HepG2 (cell line): Measurements from ENCODE around the gene COPS6. TPM values are rescaled to one million over a fixed set of nuclear protein-coding genes. Genes with fewer than 3 reads are reported as not detected.

Source experiments
- HNF1B ChIP-seq: sonication (generic); formaldehyde crosslinking; IDR thresholded peaks from 2 replicates; pipeline ENCODE4 v1.5.1; 2020; ENCODE audit warnings: mild to moderate bottlenecking, moderate library complexity, missing genetic modification reagents
- HNRNPL ChIP-seq: fragments of 200-400 bp; formaldehyde crosslinking; IDR thresholded peaks from 2 replicates; pipeline ENCODE4 v1.6.1; 2017; ENCODE audit warnings: mild to moderate bottlenecking, low read depth, low read length
- NKX3-1 ChIP-seq: sonication (generic); formaldehyde crosslinking; IDR thresholded peaks from 2 replicates; pipeline ENCODE4 v1.5.0; 2020; ENCODE audit warnings: missing genetic modification reagents
- PHF21A ChIP-seq: sonication (generic); formaldehyde crosslinking; IDR thresholded peaks from 2 replicates; pipeline ENCODE4 v1.5.0; 2020; ENCODE audit warnings: mild to moderate bottlenecking, missing genetic modification reagents
- RARA ChIP-seq: IDR thresholded peaks from 2 replicates; pipeline ENCODE4 v1.6.1; 2016; ENCODE audit warnings: missing genetic modification reagents, missing compliant biosample characterization
- RFX3 ChIP-seq: IDR thresholded peaks from 2 replicates; pipeline ENCODE4 v1.6.1; 2016; ENCODE audit warnings: missing biosample characterization, missing genetic modification reagents
- SMAD1 ChIP-seq: sonication (generic); formaldehyde crosslinking; IDR thresholded peaks from 2 replicates; pipeline ENCODE4 v1.4.0; 2020; ENCODE audit warnings: missing genetic modification reagents, low read depth, mild to moderate bottlenecking, borderline replicate concordance
- THAP7 ChIP-seq: sonication (generic); formaldehyde crosslinking; IDR thresholded peaks from 2 replicates; pipeline ENCODE4 v1.8.1; 2023; ENCODE audit warnings: mild to moderate bottlenecking, missing genetic modification reagents
- YEATS4 ChIP-seq: sonication (generic); formaldehyde crosslinking; IDR thresholded peaks from 2 replicates; pipeline ENCODE4 v1.4.0; 2020; ENCODE audit warnings: missing genetic modification reagents, borderline replicate concordance
- ZFP1 ChIP-seq: IDR thresholded peaks from 2 replicates; pipeline ENCODE4 v1.6.1; 2016
- ZNF550 ChIP-seq: sonication (generic); formaldehyde crosslinking; IDR thresholded peaks from 2 replicates; pipeline ENCODE4 v1.4.0; 2020; ENCODE audit warnings: mild to moderate bottlenecking, missing genetic modification reagents, borderline replicate concordance
- ZNF589 ChIP-seq: sonication (generic); formaldehyde crosslinking; conservative IDR thresholded peaks from 2 replicates; pipeline ENCODE4 v1.8.0; 2022; ENCODE audit warnings: mild to moderate bottlenecking, moderate library complexity, missing genetic modification reagents
- ZNF749 ChIP-seq: sonication (generic); formaldehyde crosslinking; IDR thresholded peaks from 2 replicates; pipeline ENCODE4 v1.8.0; 2022; ENCODE audit warnings: mild to moderate bottlenecking, missing genetic modification reagents, moderate library complexity, borderline replicate concordance
- ZNF776 ChIP-seq: sonication (generic); formaldehyde crosslinking; IDR thresholded peaks from 2 replicates; pipeline ENCODE4 v1.4.0; 2020; ENCODE audit warnings: mild to moderate bottlenecking, missing genetic modification reagents
- polyA plus RNA-seq, 8 experiments: library from polyadenylated mRNA; depleted of rRNA in 3 of 8; stranded (reverse) in 7 of 8; unstranded in 1 of 8; fragments of >200 nt; fragmentation: Illumina TruSeq in 4 of 8; extraction: Trizol in 4 of 8; gene quantifications; 2 replicates each; pipeline versions ENCODE4 v1.2.1 to v1.2.3, GENCODE V29; 2011 to 2016; ENCODE audit warnings: low read depth in 4 of 8, missing spikeins in 1 of 8, mixed read lengths in 1 of 8; ENCODE audit not compliant: insufficient read depth in 1 of 8
- total RNA-seq, 5 experiments: library from RNA; depleted of rRNA; stranded (reverse); fragments of >200 nt; fragmentation: Illumina TruSeq; extraction: Trizol; gene quantifications; 2 replicates each; pipeline ENCODE4 v1.2.3, GENCODE V29; 2016; ENCODE audit warnings: low read depth in 1 of 5
- TF ChIP-seq, protein P1 (sequence below): sonication (generic); formaldehyde crosslinking; conservative IDR thresholded peaks from 2 replicates; pipeline ENCODE4 v1.4.0; 2020; ENCODE audit warnings: missing genetic modification reagents
- TF ChIP-seq, protein P2 (sequence below): sonication (generic); formaldehyde crosslinking; IDR thresholded peaks from 2 replicates; pipeline ENCODE4 v1.4.0; 2020; ENCODE audit warnings: missing genetic modification reagents, borderline replicate concordance
- TF ChIP-seq, protein P3 (sequence below), 2 experiments: sonication (generic) in 1 of 2; formaldehyde crosslinking in 1 of 2; IDR thresholded peaks; 2 replicates each; pipeline versions ENCODE4 v1.5.1 to v1.6.1; 2011 to 2020; ENCODE audit warnings: borderline replicate concordance in 1 of 2, low read depth in 1 of 2, low read length in 1 of 2, mild to moderate bottlenecking in 1 of 2, missing genetic modification reagents in 1 of 2, moderate library complexity in 1 of 2

Gene COPS6
- total and polyA plus RNA-seq, 2 of the 13 experiments (the other 11 are each of a cell fraction or from before 2014, with no cell fraction given), result 33.4 to 117 TPM

- TF ChIP-seq HNF1B (CRISPR knock-in tag) (peak; percentile 58; the same call in 1 of the 2 replicates), SMAD1 (CRISPR knock-in tag) (no peak; the same call in 1 of the 2 replicates), RARA (peak; percentile 59; the same call in 1 of the 2 replicates), ZNF776 (CRISPR knock-in tag) (peak; percentile 87; the same call in 1 of the 2 replicates), ZNF550 (0 out of 2 replicates have a peak, but pooled peaks have one; percentile 27), ZFP1 (peak; percentile 56; the same call in 1 of the 2 replicates), NKX3-1 (CRISPR knock-in tag) (peak; percentile 94), THAP7 (CRISPR knock-in tag) (peak; percentile 88; the same call in 1 of the 2 replicates), ZNF589 (CRISPR knock-in tag) (peak; percentile 95; the same call in 1 of the 2 replicates), PHF21A (CRISPR knock-in tag) (no peak), ZNF749 (CRISPR knock-in tag) (peak; percentile 99), YEATS4 (CRISPR knock-in tag) (peak; percentile 95), HNRNPL (no peak), RFX3 (CRISPR knock-in tag) (no peak)
- TF ChIP-seq, protein P1, sequence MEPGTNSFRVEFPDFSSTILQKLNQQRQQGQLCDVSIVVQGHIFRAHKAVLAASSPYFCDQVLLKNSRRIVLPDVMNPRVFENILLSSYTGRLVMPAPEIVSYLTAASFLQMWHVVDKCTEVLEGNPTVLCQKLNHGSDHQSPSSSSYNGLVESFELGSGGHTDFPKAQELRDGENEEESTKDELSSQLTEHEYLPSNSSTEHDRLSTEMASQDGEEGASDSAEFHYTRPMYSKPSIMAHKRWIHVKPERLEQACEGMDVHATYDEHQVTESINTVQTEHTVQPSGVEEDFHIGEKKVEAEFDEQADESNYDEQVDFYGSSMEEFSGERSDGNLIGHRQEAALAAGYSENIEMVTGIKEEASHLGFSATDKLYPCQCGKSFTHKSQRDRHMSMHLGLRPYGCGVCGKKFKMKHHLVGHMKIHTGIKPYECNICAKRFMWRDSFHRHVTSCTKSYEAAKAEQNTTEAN (CRISPR knock-in tag), result peak; percentile 95
- TF ChIP-seq, protein P2, sequence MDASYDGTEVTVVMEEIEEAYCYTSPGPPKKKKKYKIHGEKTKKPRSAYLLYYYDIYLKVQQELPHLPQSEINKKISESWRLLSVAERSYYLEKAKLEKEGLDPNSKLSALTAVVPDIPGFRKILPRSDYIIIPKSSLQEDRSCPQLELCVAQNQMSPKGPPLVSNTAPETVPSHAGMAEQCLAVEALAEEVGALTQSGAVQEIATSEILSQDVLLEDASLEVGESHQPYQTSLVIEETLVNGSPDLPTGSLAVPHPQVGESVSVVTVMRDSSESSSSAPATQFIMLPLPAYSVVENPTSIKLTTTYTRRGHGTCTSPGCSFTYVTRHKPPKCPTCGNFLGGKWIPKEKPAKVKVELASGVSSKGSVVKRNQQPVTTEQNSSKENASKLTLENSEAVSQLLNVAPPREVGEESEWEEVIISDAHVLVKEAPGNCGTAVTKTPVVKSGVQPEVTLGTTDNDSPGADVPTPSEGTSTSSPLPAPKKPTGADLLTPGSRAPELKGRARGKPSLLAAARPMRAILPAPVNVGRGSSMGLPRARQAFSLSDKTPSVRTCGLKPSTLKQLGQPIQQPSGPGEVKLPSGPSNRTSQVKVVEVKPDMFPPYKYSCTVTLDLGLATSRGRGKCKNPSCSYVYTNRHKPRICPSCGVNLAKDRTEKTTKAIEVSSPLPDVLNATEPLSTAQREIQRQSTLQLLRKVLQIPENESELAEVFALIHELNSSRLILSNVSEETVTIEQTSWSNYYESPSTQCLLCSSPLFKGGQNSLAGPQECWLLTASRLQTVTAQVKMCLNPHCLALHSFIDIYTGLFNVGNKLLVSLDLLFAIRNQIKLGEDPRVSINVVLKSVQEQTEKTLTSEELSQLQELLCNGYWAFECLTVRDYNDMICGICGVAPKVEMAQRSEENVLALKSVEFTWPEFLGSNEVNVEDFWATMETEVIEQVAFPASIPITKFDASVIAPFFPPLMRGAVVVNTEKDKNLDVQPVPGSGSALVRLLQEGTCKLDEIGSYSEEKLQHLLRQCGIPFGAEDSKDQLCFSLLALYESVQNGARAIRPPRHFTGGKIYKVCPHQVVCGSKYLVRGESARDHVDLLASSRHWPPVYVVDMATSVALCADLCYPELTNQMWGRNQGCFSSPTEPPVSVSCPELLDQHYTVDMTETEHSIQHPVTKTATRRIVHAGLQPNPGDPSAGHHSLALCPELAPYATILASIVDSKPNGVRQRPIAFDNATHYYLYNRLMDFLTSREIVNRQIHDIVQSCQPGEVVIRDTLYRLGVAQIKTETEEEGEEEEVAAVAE (CRISPR knock-in tag), result no peak
- TF ChIP-seq, protein P3, sequence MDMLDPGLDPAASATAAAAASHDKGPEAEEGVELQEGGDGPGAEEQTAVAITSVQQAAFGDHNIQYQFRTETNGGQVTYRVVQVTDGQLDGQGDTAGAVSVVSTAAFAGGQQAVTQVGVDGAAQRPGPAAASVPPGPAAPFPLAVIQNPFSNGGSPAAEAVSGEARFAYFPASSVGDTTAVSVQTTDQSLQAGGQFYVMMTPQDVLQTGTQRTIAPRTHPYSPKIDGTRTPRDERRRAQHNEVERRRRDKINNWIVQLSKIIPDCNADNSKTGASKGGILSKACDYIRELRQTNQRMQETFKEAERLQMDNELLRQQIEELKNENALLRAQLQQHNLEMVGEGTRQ (IDR thresholded peaks at IDR 0.05; ENCODE audit: low read depth, low read length), result no peak
- TF ChIP-seq, protein P3 (CRISPR knock-in tag; IDR thresholded peaks at IDR 0.05; ENCODE audit: borderline replicate concordance), result peak; percentile 8; the same call in 1 of the 2 replicates
Measured at GRCh38 chr7:100088621-100089457, at the start of gene COPS6 (continued).
